Endothelial cell (in vitro differentiated cells): ENCODE measurements around the gene PDLIM3. TPM values are rescaled to one million over a fixed set of nuclear protein-coding genes. Genes with fewer than 3 reads are reported as not detected.
"Not testable (repeated sequence)": the region's sequence is repeated elsewhere in the genome, so short reads cannot be mapped to it uniquely, and the experiment has no call there.

Source experiments
- DNase-seq: peaks from one replicate; pipeline ENCODE4 v3.0.0; 2021; ENCODE audit warnings: low spot score
- H3K27ac Mint-ChIP-seq: one replicate; pipeline ENCODE4 v1.8.0; 2021; ENCODE audit warnings: mixed read lengths, inconsistent platforms; ENCODE audit not compliant: unreplicated experiment
- H3K27me3 Mint-ChIP-seq: one replicate; pipeline ENCODE4 v1.8.0; 2021; ENCODE audit warnings: mild to moderate bottlenecking, moderate library complexity, mixed read lengths, inconsistent platforms; ENCODE audit not compliant: unreplicated experiment
- H3K36me3 Mint-ChIP-seq: one replicate; pipeline ENCODE4 v1.8.0; 2021; ENCODE audit warnings: mild to moderate bottlenecking, low read depth, mixed read lengths, inconsistent platforms; ENCODE audit not compliant: unreplicated experiment
- H3K4me1 Mint-ChIP-seq: one replicate; pipeline ENCODE4 v1.8.0; 2021; ENCODE audit warnings: mild to moderate bottlenecking, mixed read lengths, inconsistent platforms; ENCODE audit not compliant: unreplicated experiment
- H3K4me3 Mint-ChIP-seq: one replicate; pipeline ENCODE4 v1.8.0; 2021; ENCODE audit warnings: mild to moderate bottlenecking, mixed read lengths, inconsistent platforms; ENCODE audit not compliant: unreplicated experiment
- H3K9me3 Mint-ChIP-seq: one replicate; pipeline ENCODE4 v1.8.0; 2021; ENCODE audit warnings: mixed read lengths, inconsistent platforms; ENCODE audit not compliant: unreplicated experiment
- CTCF ChIP-seq: fragments of 200-600 bp; sonication (generic); IDR thresholded peaks from one replicate; pipeline ENCODE4 v1.5.0; 2021; ENCODE audit warnings: antibody characterized with exemption; ENCODE audit not compliant: unreplicated experiment
- total RNA-seq: library from RNA; stranded (reverse); fragmentation: NEBNext Ultra II Directional; extraction: Animal tissue kit (Norgen Biotek cat#: 25700); gene quantifications from one replicate; pipeline ENCODE4 v1.2.1, GENCODE V29; 2021; ENCODE audit not compliant: unreplicated experiment

Gene PDLIM3
- total RNA-seq, 1 donor from 2014 or later: 0.67 TPM

GRCh38 chr4:185514182-185514697, 21.1 kb downstream of the PDLIM3 start:
- Mint-ChIP-seq H3K27me3 (peaks cover 2% of the 10 kb centered on the region), H3K9me3 (no peaks in the 10 kb centered on the region), H3K36me3 (no peaks in the 10 kb centered on the region), H3K27ac (peak overlapping the region; percentile 90), H3K4me1 (peaks cover 21% of the 10 kb centered on the region), H3K4me3 (no peak overlapping the region)
- DNase-seq: no peak
- no peak for TF ChIP-seq CTCF

- peaks cover 2% of the 10 kb centered on the region for H3K27me3 Mint-ChIP-seq
- peak overlapping the region; percentile 90 for H3K27ac Mint-ChIP-seq
- no peak overlapping the region for H3K4me3 Mint-ChIP-seq
- TF ChIP-seq CTCF: no peak
- peak; percentile 9 for DNase-seq
- H3K4me1 Mint-ChIP-seq: peaks cover 21% of the 10 kb centered on the region
- no peaks in the 10 kb centered on the region for H3K36me3 Mint-ChIP-seq
- no peaks in the 10 kb centered on the region for H3K9me3 Mint-ChIP-seq
Observed at GRCh38 chr4:185513489-185514181, 21.7 kb downstream of the PDLIM3 start.

- Mint-ChIP-seq H3K36me3 (no peaks in the 10 kb centered on the region), H3K4me3 (no peak overlapping the region), H3K27ac (peak overlapping the region; percentile 90), H3K4me1 (peaks cover 21% of the 10 kb centered on the region), H3K27me3 (peaks cover 2% of the 10 kb centered on the region), H3K9me3 (no peaks in the 10 kb centered on the region)
- no peak for DNase-seq
- TF ChIP-seq CTCF: no peak
Observed at GRCh38 chr4:185512516-185512915, 22.8 kb downstream of the PDLIM3 start.

- H3K27ac Mint-ChIP-seq, H3K9me3 Mint-ChIP-seq, DNase-seq, H3K27me3 Mint-ChIP-seq, H3K36me3 Mint-ChIP-seq, H3K4me3 Mint-ChIP-seq: not testable (repeated sequence)
- peaks cover 21% of the 10 kb centered on the region for H3K4me1 Mint-ChIP-seq
Observed at GRCh38 chr4:185511243-185511642, 24.1 kb downstream of the PDLIM3 start.

- no peaks in the 10 kb centered on the region for H3K36me3 Mint-ChIP-seq
- H3K9me3 Mint-ChIP-seq: no peaks in the 10 kb centered on the region
- no peak overlapping the region for H3K27ac Mint-ChIP-seq
- DNase-seq: no peak
- H3K27me3 Mint-ChIP-seq: peaks cover 2% of the 10 kb centered on the region
- H3K4me1 Mint-ChIP-seq: peaks cover 21% of the 10 kb centered on the region
- no peak for TF ChIP-seq CTCF
- H3K4me3 Mint-ChIP-seq: no peak overlapping the region
Observed at GRCh38 chr4:185510806-185511205, 24.5 kb downstream of the PDLIM3 start.
